ENCODE data around the gene CLIC5.

DNA sequence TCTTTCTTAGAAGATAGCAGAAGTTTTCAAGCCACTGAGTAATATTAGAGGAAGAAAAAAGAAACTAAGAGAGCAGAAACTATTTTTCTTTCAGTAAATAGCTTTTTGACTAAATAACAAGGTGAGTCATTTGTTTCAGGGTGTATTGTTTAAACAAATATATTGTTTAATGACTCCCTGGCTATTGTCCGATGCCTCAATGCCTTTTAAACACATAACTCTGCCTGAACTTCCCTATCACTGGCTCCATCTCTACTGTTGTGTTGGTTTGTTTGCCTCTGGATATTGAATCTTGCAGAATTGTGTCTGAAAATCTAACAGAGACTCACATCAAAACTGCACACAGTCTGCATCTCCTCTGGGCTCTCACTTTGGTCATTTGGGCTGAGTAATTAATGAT is 19.6 kb upstream of the CLIC5 start:
- TF ChIP-seq, protein P1, sequence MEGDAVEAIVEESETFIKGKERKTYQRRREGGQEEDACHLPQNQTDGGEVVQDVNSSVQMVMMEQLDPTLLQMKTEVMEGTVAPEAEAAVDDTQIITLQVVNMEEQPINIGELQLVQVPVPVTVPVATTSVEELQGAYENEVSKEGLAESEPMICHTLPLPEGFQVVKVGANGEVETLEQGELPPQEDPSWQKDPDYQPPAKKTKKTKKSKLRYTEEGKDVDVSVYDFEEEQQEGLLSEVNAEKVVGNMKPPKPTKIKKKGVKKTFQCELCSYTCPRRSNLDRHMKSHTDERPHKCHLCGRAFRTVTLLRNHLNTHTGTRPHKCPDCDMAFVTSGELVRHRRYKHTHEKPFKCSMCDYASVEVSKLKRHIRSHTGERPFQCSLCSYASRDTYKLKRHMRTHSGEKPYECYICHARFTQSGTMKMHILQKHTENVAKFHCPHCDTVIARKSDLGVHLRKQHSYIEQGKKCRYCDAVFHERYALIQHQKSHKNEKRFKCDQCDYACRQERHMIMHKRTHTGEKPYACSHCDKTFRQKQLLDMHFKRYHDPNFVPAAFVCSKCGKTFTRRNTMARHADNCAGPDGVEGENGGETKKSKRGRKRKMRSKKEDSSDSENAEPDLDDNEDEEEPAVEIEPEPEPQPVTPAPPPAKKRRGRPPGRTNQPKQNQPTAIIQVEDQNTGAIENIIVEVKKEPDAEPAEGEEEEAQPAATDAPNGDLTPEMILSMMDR (IDR thresholded peaks at IDR 0.05) = no peak
- TF ChIP-seq EZH2 (IDR thresholded peaks at IDR 0.05; ENCODE audit: borderline replicate concordance, insufficient read depth, low read depth, low read length, poor library complexity, severe bottlenecking) = no peak

All from B cell (primary cell).